GM12878 (cell line): Measurements from ENCODE around the gene RBM4.

Experiments
- BHLHE40 ChIP-seq, 2 experiments: fragments of 450-650 bp in 1 of 2; IDR thresholded peaks; 2 replicates each; pipeline ENCODE4 v1.6.1; 2011 to 2017; ENCODE audit warnings: low read depth in 2 of 2, borderline replicate concordance in 1 of 2, improper control_type of control experiment in 1 of 2, low read length in 1 of 2, mild to moderate bottlenecking in 1 of 2
- CTCF ChIP-seq, 3 experiments: IDR thresholded peaks in 2 of 3; conservative IDR thresholded peaks in 1 of 3; 2 replicates each; pipeline ENCODE4 v1.5.1; 2011; ENCODE audit warnings: low read depth in 3 of 3, low read length in 3 of 3, mild to moderate bottlenecking in 3 of 3, control low read depth in 2 of 3, moderate library complexity in 2 of 3, inconsistent platforms in 1 of 3, mixed read lengths in 1 of 3; ENCODE audit not compliant: control insufficient read depth in 2 of 3, insufficient read depth in 1 of 3; ENCODE audit errors: extremely low read depth in 1 of 3
- EP300 ChIP-seq, 2 experiments: fragments of 150-350 bp in 1 of 2; IDR thresholded peaks; 2 replicates each; pipeline ENCODE4 v1.6.1; 2011 to 2012; ENCODE audit warnings: low read depth in 2 of 2, low read length in 2 of 2, borderline replicate concordance in 1 of 2, improper control_type of control experiment in 1 of 2, inconsistent platforms in 1 of 2; ENCODE audit not compliant: control insufficient read depth in 1 of 2
- EZH2 ChIP-seq: IDR thresholded peaks from 2 replicates; pipeline ENCODE4 v1.6.1; 2012; ENCODE audit warnings: low read depth, mild to moderate bottlenecking, control low read depth, inconsistent platforms, low read length, borderline replicate concordance; ENCODE audit not compliant: control insufficient read depth
- IKZF2 ChIP-seq, 2 experiments: fragments of 450-650 bp; IDR thresholded peaks; 2 replicates each; pipeline ENCODE4 v1.6.1; 2017; ENCODE audit warnings: mild to moderate bottlenecking in 2 of 2, moderate library complexity in 2 of 2
- MAX ChIP-seq: IDR thresholded peaks from 2 replicates; pipeline ENCODE4 v1.6.1; 2012; ENCODE audit warnings: low read depth, low read length, improper control_type of control experiment
- MEF2A ChIP-seq: IDR thresholded peaks from 2 replicates; pipeline ENCODE4 v1.6.1; 2011; ENCODE audit warnings: low read depth, mild to moderate bottlenecking, low read length, moderate library complexity; ENCODE audit not compliant: insufficient read depth
- MYB ChIP-seq: fragments of 150-350 bp; IDR thresholded peaks from 2 replicates; pipeline ENCODE4 v1.6.1; 2014; ENCODE audit warnings: mild to moderate bottlenecking, low read depth, low read length, borderline replicate concordance
- MYC ChIP-seq: IDR thresholded peaks from 2 replicates; pipeline ENCODE4 v1.6.1; 2011; ENCODE audit warnings: mild to moderate bottlenecking, low read length, moderate library complexity, inconsistent platforms; ENCODE audit not compliant: insufficient read depth, insufficient replicate concordance, insufficient read length, severe bottlenecking
- RFX5 ChIP-seq: IDR thresholded peaks from 2 replicates; pipeline ENCODE4 v1.6.1; 2011; ENCODE audit warnings: low read depth, low read length, improper control_type of control experiment
- SPI1 ChIP-seq: IDR thresholded peaks from 2 replicates; pipeline ENCODE4 v1.6.1; 2011; ENCODE audit warnings: low read depth, mild to moderate bottlenecking, low read length, moderate library complexity, borderline replicate concordance; ENCODE audit not compliant: insufficient read depth
- TAF1 ChIP-seq: IDR thresholded peaks from 2 replicates; pipeline ENCODE4 v1.6.1; 2011; ENCODE audit warnings: mild to moderate bottlenecking, low read depth, low read length, borderline replicate concordance
- TF ChIP-seq, protein P1 (sequence below): IDR thresholded peaks from 2 replicates; pipeline ENCODE4 v1.6.1; 2012; ENCODE audit warnings: mild to moderate bottlenecking, low read depth, low read length

GRCh38 chr11:66646828-66647227 lies 8.3 kb downstream of the RBM4 start:
- TF ChIP-seq MEF2A (no peak), CTCF (IDR thresholded peaks at IDR 0.05 in 2 of 3, conservative IDR thresholded peaks at IDR 0.05 in 1 of 3; ENCODE audit: control insufficient read depth in 2 of 3, extremely low read depth in 1 of 3, insufficient read depth in 1 of 3, low read depth in 3 of 3, low read length in 3 of 3) (no peak), MYC (no peak), MAX (no peak), EZH2 (no peak), IKZF2 (IDR thresholded peaks at IDR 0.05) (no peak), EP300 (IDR thresholded peaks at IDR 0.05; ENCODE audit: borderline replicate concordance in 1 of 2, control insufficient read depth in 1 of 2, low read depth in 2 of 2, low read length in 2 of 2) (no peak), RFX5 (no peak), SPI1 (no peak), TAF1 (no peak), BHLHE40 (IDR thresholded peaks at IDR 0.05; ENCODE audit: borderline replicate concordance in 1 of 2, low read depth in 2 of 2, low read length in 1 of 2) (no peak), MYB (no peak)
- TF ChIP-seq, protein P1, sequence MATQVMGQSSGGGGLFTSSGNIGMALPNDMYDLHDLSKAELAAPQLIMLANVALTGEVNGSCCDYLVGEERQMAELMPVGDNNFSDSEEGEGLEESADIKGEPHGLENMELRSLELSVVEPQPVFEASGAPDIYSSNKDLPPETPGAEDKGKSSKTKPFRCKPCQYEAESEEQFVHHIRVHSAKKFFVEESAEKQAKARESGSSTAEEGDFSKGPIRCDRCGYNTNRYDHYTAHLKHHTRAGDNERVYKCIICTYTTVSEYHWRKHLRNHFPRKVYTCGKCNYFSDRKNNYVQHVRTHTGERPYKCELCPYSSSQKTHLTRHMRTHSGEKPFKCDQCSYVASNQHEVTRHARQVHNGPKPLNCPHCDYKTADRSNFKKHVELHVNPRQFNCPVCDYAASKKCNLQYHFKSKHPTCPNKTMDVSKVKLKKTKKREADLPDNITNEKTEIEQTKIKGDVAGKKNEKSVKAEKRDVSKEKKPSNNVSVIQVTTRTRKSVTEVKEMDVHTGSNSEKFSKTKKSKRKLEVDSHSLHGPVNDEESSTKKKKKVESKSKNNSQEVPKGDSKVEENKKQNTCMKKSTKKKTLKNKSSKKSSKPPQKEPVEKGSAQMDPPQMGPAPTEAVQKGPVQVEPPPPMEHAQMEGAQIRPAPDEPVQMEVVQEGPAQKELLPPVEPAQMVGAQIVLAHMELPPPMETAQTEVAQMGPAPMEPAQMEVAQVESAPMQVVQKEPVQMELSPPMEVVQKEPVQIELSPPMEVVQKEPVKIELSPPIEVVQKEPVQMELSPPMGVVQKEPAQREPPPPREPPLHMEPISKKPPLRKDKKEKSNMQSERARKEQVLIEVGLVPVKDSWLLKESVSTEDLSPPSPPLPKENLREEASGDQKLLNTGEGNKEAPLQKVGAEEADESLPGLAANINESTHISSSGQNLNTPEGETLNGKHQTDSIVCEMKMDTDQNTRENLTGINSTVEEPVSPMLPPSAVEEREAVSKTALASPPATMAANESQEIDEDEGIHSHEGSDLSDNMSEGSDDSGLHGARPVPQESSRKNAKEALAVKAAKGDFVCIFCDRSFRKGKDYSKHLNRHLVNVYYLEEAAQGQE = no peak
